ENCODE data around the gene CRACR2A. TPM values are rescaled to one million over a fixed set of nuclear protein-coding genes. Genes with fewer than 3 reads are reported as not detected.

The CRACR2A gene
- total and polyA plus RNA-seq, 10 of the 15 experiments (the other 5 are each of a cell fraction or from before 2014, with no cell fraction given), result 2.1 to 18.0 (median 13.2) TPM

DNA sequence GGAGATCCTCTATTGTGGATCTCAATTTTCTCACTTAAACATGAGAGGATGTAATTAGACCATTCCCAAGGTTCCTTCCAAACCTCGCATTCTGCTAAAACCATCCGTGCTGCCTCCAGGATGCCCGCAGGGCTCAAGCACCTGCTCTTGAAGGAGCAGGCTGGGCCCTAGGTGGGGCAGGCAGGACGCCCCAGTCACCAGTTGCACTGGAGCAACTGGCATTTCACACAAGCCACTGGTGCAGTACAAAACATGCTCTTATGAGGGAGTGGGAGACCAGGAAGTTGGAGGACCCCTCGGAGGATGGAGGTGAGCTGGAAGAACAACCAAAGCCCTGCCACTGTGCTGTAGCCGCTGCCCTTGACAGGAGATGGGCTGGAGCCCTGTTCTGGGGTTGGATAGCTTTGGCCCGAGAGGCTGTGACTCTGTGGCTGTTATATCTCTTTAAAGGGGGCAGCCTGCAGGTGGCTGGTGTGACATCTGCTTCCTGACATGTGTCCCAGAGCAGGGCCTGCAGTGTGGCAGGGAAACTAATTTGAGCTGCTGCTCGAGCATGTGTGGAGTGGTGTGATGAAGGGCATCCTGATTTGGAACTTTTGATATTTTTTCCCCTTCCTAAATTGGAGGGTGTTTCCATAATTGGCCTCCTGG lies 122.2 kb downstream of the CRACR2A start:
- Histone ChIP-seq H3K79me2 (ENCODE audit: control insufficient read depth, insufficient read depth, low read length) (no peaks in the 10 kb centered on the region), H3K9ac (ENCODE audit: control insufficient read depth, insufficient read depth, low read length) (no peak overlapping the region), H3K36me3 (ENCODE audit: control insufficient read depth in 2 of 2, insufficient read depth in 2 of 2, low read length in 1 of 2) (no peaks in the 10 kb centered on the region; a peak in 2 of 4 replicates), H3K27me3 (replicated peaks in 1 of 2; ENCODE audit: control insufficient read depth in 2 of 2, insufficient read depth in 2 of 2, low read length in 1 of 2) (no peaks in the 10 kb centered on the region), H4K20me1 (ENCODE audit: control insufficient read depth, insufficient read depth) (no peaks in the 10 kb centered on the region), H3K27ac (ENCODE audit: control insufficient read depth, insufficient read depth) (no peak overlapping the region), H2AFZ (ENCODE audit: control insufficient read depth, low read depth, low read length) (no peak overlapping the region), H3K4me1 (ENCODE audit: control insufficient read depth, insufficient read depth, low read length) (no peaks in the 10 kb centered on the region), H3K4me2 (ENCODE audit: control insufficient read depth, insufficient read depth) (no peak overlapping the region), H3K9me3 (replicated peaks; ENCODE audit: control insufficient read depth, insufficient read depth, low read length) (no peaks in the 10 kb centered on the region), H3K4me3 (no peak overlapping the region)
- intact Hi-C loops (cut with micrococcal nuclease; ENCODE audit: unreplicated experiment), result no loop called here
- ChIA-PET POLR2A (no interaction called here), SMC1A (ENCODE audit: uncharacterized antibody, unreplicated experiment) (no interaction called here), RAD21 (ENCODE audit: unreplicated experiment) (no interaction called here), CTCF (no interaction called here)
- in situ Hi-C loops (cut with MboI), result no loop called here
- 81% methylated on average over 8 of the region's 8 CpGs for WGBS (ENCODE audit: insufficient coverage, insufficient replicate concordance, low lambda C conversion rate, missing lambda C conversion rate)
- DNase-seq (ENCODE audit: low read depth, low spot score) (no peak), FAIRE-seq (no peak), ATAC-seq (no peak)
- no TSS peak for BruUV-seq (replicated peaks)
- TF ChIP-seq, protein P1, sequence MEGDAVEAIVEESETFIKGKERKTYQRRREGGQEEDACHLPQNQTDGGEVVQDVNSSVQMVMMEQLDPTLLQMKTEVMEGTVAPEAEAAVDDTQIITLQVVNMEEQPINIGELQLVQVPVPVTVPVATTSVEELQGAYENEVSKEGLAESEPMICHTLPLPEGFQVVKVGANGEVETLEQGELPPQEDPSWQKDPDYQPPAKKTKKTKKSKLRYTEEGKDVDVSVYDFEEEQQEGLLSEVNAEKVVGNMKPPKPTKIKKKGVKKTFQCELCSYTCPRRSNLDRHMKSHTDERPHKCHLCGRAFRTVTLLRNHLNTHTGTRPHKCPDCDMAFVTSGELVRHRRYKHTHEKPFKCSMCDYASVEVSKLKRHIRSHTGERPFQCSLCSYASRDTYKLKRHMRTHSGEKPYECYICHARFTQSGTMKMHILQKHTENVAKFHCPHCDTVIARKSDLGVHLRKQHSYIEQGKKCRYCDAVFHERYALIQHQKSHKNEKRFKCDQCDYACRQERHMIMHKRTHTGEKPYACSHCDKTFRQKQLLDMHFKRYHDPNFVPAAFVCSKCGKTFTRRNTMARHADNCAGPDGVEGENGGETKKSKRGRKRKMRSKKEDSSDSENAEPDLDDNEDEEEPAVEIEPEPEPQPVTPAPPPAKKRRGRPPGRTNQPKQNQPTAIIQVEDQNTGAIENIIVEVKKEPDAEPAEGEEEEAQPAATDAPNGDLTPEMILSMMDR (IDR thresholded peaks at IDR 0.05 in 2 of 3, conservative IDR thresholded peaks at IDR 0.05 in 1 of 3; ENCODE audit: control insufficient read depth in 2 of 3, extremely low read depth in 1 of 3, insufficient read depth in 1 of 3, low read depth in 3 of 3, low read length in 3 of 3), result no peak
- TF ChIP-seq BMI1 (IDR thresholded peaks at IDR 0.05; ENCODE audit: borderline replicate concordance) (no peak), ZSCAN29 (IDR thresholded peaks at IDR 0.05) (no peak), NRF1 (conservative IDR thresholded peaks at IDR 0.05; ENCODE audit: low read depth, low read length) (no peak), CHD4 (IDR thresholded peaks at IDR 0.05) (no peak), JUNB (IDR thresholded peaks at IDR 0.05) (no peak)
- TF ChIP-seq, protein P2, sequence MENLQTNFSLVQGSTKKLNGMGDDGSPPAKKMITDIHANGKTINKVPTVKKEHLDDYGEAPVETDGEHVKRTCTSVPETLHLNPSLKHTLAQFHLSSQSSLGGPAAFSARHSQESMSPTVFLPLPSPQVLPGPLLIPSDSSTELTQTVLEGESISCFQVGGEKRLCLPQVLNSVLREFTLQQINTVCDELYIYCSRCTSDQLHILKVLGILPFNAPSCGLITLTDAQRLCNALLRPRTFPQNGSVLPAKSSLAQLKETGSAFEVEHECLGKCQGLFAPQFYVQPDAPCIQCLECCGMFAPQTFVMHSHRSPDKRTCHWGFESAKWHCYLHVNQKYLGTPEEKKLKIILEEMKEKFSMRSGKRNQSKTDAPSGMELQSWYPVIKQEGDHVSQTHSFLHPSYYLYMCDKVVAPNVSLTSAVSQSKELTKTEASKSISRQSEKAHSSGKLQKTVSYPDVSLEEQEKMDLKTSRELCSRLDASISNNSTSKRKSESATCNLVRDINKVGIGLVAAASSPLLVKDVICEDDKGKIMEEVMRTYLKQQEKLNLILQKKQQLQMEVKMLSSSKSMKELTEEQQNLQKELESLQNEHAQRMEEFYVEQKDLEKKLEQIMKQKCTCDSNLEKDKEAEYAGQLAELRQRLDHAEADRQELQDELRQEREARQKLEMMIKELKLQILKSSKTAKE (IDR thresholded peaks at IDR 0.05; ENCODE audit: low read depth, poor library complexity, severe bottlenecking), result no peak
- TF ChIP-seq, protein P3, sequence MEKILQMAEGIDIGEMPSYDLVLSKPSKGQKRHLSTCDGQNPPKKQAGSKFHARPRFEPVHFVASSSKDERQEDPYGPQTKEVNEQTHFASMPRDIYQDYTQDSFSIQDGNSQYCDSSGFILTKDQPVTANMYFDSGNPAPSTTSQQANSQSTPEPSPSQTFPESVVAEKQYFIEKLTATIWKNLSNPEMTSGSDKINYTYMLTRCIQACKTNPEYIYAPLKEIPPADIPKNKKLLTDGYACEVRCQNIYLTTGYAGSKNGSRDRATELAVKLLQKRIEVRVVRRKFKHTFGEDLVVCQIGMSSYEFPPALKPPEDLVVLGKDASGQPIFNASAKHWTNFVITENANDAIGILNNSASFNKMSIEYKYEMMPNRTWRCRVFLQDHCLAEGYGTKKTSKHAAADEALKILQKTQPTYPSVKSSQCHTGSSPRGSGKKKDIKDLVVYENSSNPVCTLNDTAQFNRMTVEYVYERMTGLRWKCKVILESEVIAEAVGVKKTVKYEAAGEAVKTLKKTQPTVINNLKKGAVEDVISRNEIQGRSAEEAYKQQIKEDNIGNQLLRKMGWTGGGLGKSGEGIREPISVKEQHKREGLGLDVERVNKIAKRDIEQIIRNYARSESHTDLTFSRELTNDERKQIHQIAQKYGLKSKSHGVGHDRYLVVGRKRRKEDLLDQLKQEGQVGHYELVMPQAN (conservative IDR thresholded peaks at IDR 0.05), result no peak

Measured in GM12878 (cell line).